ENCODE results near the gene HSPH1. TPM values are rescaled to one million over a fixed set of nuclear protein-coding genes. Genes with fewer than 3 reads are reported as not detected.

HSPH1 gene
- total RNA-seq, 1 experiment from 2014 or later, result 116 TPM

- Histone ChIP-seq H2AFZ (ENCODE audit: low read depth, low read length, poor library complexity, severe bottlenecking) (no peak overlapping the region), H3K27ac (ENCODE audit: low read depth, low read length) (no peak overlapping the region), H3K27me3 (ENCODE audit: insufficient read depth, low read length) (no peaks in the 10 kb centered on the region), H3K4me3 (replicated peaks in 1 of 2; ENCODE audit: low read depth in 1 of 2, low read length in 2 of 2) (no peak overlapping the region), H3K4me1 (ENCODE audit: control insufficient read depth in 1 of 2, insufficient read depth in 2 of 2, low read length in 2 of 2) (peaks cover 12 to 16% of the 10 kb centered on the region in 2 experiments), H3K9me3 (ENCODE audit: control insufficient read depth in 1 of 2, insufficient read depth in 1 of 2, low read depth in 1 of 2, low read length in 2 of 2) (no peaks in the 10 kb centered on the region), H3K9me2 (ENCODE audit: insufficient read depth) (no peaks in the 10 kb centered on the region), H4K20me1 (ENCODE audit: insufficient read depth) (no peaks in the 10 kb centered on the region), H3K79me2 (ENCODE audit: insufficient read depth, low read length) (no peaks in the 10 kb centered on the region), H3K36me3 (ENCODE audit: control insufficient read depth in 1 of 2, insufficient read depth in 2 of 2, low read length in 2 of 2) (no peaks in the 10 kb centered on the region), H3K9ac (ENCODE audit: low read length) (no peak overlapping the region), H3K4me2 (ENCODE audit: low read length) (no peak overlapping the region)
- POLR2A ChIA-PET, result no interaction called here
- intact Hi-C loops (cut with micrococcal nuclease), result no loop called here
- ATAC-seq (no peak), DNase-seq (ENCODE audit: low read depth, low spot score) (no peak)
- CTCF ChIA-PET, result interaction anchor here (1.3 kb wide), 1 partner anchor 25 kb away, joined by 3 read pairs; the partner anchor contains the start of gene B3GLCT
- RAD21 ChIA-PET (ENCODE audit: low non-redundant PET in 1 of 2, low total read pairs in 2 of 2, uncharacterized antibody in 2 of 2, unreplicated experiment in 2 of 2), result no interaction called here
- BruUV-seq (replicated peaks), result no TSS peak
- TF ChIP-seq RAD21 (IDR thresholded peaks at IDR 0.05; ENCODE audit: low read depth) (0 out of 2 replicates have a peak, but pooled peaks have one; percentile 11), CTCF (IDR thresholded peaks at IDR 0.05 in 2 of 3, conservative IDR thresholded peaks at IDR 0.05 in 1 of 3; ENCODE audit: borderline replicate concordance in 1 of 3, insufficient read depth in 1 of 3, low read depth in 2 of 3, low read length in 2 of 3) (peak in 1 of 3 experiments; percentile 21; a peak in 1 of 6 replicates), YY1 (IDR thresholded peaks at IDR 0.05; ENCODE audit: extremely low read depth, insufficient replicate concordance, low read depth, low read length) (no peak)
Observed at GRCh38 chr13:31174018-31174417, 12.3 kb upstream of the HSPH1 start.

GRCh38 chr13:31172535-31172934, 10.8 kb upstream of the HSPH1 start:
- peak overlapping the region; percentile 52 for H2AFZ ChIP-seq (ENCODE audit: low read depth, low read length, poor library complexity, severe bottlenecking)
- no peaks in the 10 kb centered on the region for H4K20me1 ChIP-seq (ENCODE audit: insufficient read depth)
- H3K4me1 ChIP-seq (ENCODE audit: control insufficient read depth in 1 of 2, insufficient read depth in 2 of 2, low read length in 2 of 2), result peaks cover 12 to 18% of the 10 kb centered on the region in 2 experiments
- RAD21 ChIA-PET (ENCODE audit: low non-redundant PET in 1 of 2, low total read pairs in 2 of 2, uncharacterized antibody in 2 of 2, unreplicated experiment in 2 of 2), result no interaction called here
- no peaks in the 10 kb centered on the region for H3K9me3 ChIP-seq (ENCODE audit: control insufficient read depth in 1 of 2, insufficient read depth in 1 of 2, low read depth in 1 of 2, low read length in 2 of 2)
- no peaks in the 10 kb centered on the region for H3K9me2 ChIP-seq (ENCODE audit: insufficient read depth)
- no peak overlapping the region for H3K27ac ChIP-seq (ENCODE audit: low read depth, low read length)
- H3K27me3 ChIP-seq (ENCODE audit: insufficient read depth, low read length), result no peaks in the 10 kb centered on the region
- no peaks in the 10 kb centered on the region for H3K79me2 ChIP-seq (ENCODE audit: insufficient read depth, low read length)
- peak overlapping the region; percentile 64 for H3K4me2 ChIP-seq (ENCODE audit: low read length)
- BruUV-seq (replicated peaks), result no TSS peak
- POLR2A ChIA-PET, result no interaction called here
- DNase-seq (ENCODE audit: low read depth, low spot score) (peak; percentile 31), ATAC-seq (peak; percentile 67)
- no peaks in the 10 kb centered on the region for H3K36me3 ChIP-seq (ENCODE audit: control insufficient read depth in 1 of 2, insufficient read depth in 2 of 2, low read length in 2 of 2)
- CTCF ChIA-PET, result no interaction called here
- 0 out of 4 replicates have a peak overlapping the region, but pooled peaks of 1 of the 2 experiments have one; percentile 17 for H3K4me3 ChIP-seq (replicated peaks in 1 of 2; ENCODE audit: low read depth in 1 of 2, low read length in 2 of 2)
- peak overlapping the region; percentile 4; the same call in 1 of the 2 replicates for H3K9ac ChIP-seq (ENCODE audit: low read length)
- intact Hi-C loops (cut with micrococcal nuclease), result no loop called here
- TF ChIP-seq SP1 (IDR thresholded peaks at IDR 0.05; ENCODE audit: low read depth) (0 out of 2 replicates have a peak, but pooled peaks have one; percentile 17), ZNF274 (IDR thresholded peaks at IDR 0.05; ENCODE audit: low read depth, low read length) (no peak), ZBTB33 (IDR thresholded peaks at IDR 0.05; ENCODE audit: extremely low read depth, insufficient replicate concordance, low read length) (no peak), CBX3 (IDR thresholded peaks at IDR 0.05; ENCODE audit: low read depth) (no peak), MAX (IDR thresholded peaks at IDR 0.05) (no peak), ZFX (IDR thresholded peaks at IDR 0.05) (no peak), EZH2phosphoT487 (IDR thresholded peaks at IDR 0.05; ENCODE audit: borderline replicate concordance) (no peak), REST (IDR thresholded peaks at IDR 0.05; ENCODE audit: low read depth) (no peak), ELF1 (IDR thresholded peaks at IDR 0.05; ENCODE audit: borderline replicate concordance, low read depth) (no peak)
